A549 (cell line): Measurements from ENCODE around the gene RNF121. TPM values are rescaled to one million over a fixed set of nuclear protein-coding genes. Genes with fewer than 3 reads are reported as not detected.

ENCODE experiments used
- ATAC-seq, 2 experiments: fragments of 200-7000 bp in 1 of 2; fragments of >200 bp in 1 of 2; cut with Nextera tagmentation in 1 of 2; cut with Tn5 transposase in 1 of 2; 3 replicates each; pipeline versions ENCODE4 v1.8.0 to v1.9.1; 2018 to 2020; ENCODE audit warnings: mild to moderate bottlenecking in 1 of 2, moderate library complexity in 1 of 2
- CTCF ChIA-PET: fragments of 300-600 bp; sonication (Branson Sonifier 250); formaldehyde crosslinking; extraction: SDS; loops from one replicate; lab custom pipeline; 2021; ENCODE audit warnings: antibody characterized with exemption, inconsistent platforms; lab: Yijun Ruan, JAX
- POLR2A ChIA-PET: fragments of 350-600 bp; formaldehyde crosslinking; extraction: SDS; loops from one replicate; lab custom pipeline; 2021; ENCODE audit warnings: antibody characterized with exemption, inconsistent platforms; lab: Yijun Ruan, JAX
- DNase-seq, 2 experiments: peaks; one replicate each; pipeline versions ENCODE4 v3.0.0 to v3.0.0-alpha.2; 2011 to 2016; ENCODE audit warnings: low read depth in 1 of 2, low spot score in 1 of 2
- FAIRE-seq: peaks from 2 replicates; lab custom pipeline; 2011; peaks lifted over from hg19 to GRCh38; lab: Jason Lieb, UNC
- H3K27ac ChIP-seq, 2 experiments: fragments of >200 bp; sonication (Bioruptor Twin); formaldehyde crosslinking; 3 replicates each; pipeline ENCODE4 v1.5.1; 2016 to 2017
- H3K4me1 ChIP-seq: fragments of >200 bp; sonication (Bioruptor Twin); formaldehyde crosslinking; 3 replicates; pipeline ENCODE4 v1.6.1; 2016
- H3K4me2 ChIP-seq: fragments of >200 bp; sonication (Bioruptor Twin); formaldehyde crosslinking; 3 replicates; pipeline ENCODE4 v1.6.1; 2016
- H3K4me3 ChIP-seq: fragments of >200 bp; sonication (Bioruptor Twin); formaldehyde crosslinking; 3 replicates; pipeline ENCODE4 v1.5.1; 2016
- H3K9me3 ChIP-seq: fragments of >200 bp; sonication (Bioruptor Twin); formaldehyde crosslinking; 3 replicates; pipeline ENCODE4 v1.6.1; 2016
- CBX2 ChIP-seq: fragments of 200-600 bp; sonication (generic); IDR thresholded peaks from 2 replicates; pipeline ENCODE4 v1.6.1; 2016; ENCODE audit warnings: low read depth, mild to moderate bottlenecking, borderline replicate concordance
- CBX8 ChIP-seq: fragments of 200-600 bp; sonication (generic); IDR thresholded peaks from 2 replicates; pipeline ENCODE4 v1.6.1; 2016
- CHD2 ChIP-seq: fragments of 150-350 bp; IDR thresholded peaks from 2 replicates; pipeline ENCODE4 v1.6.1; 2014; ENCODE audit warnings: low read length; ENCODE audit not compliant: partially characterized antibody
- CHD4 ChIP-seq: fragments of 200-600 bp; sonication (generic); IDR thresholded peaks from 2 replicates; pipeline ENCODE4 v1.6.1; 2016; ENCODE audit warnings: antibody characterized with exemption, mild to moderate bottlenecking, borderline replicate concordance
- EP300 ChIP-seq, 2 experiments: fragments of >200 bp; sonication (Bioruptor Twin); formaldehyde crosslinking; IDR thresholded peaks; 2 replicates in 1 of 2; 3 replicates in 1 of 2; pipeline ENCODE4 v1.6.1; 2016 to 2017
- GATA3 ChIP-seq: IDR thresholded peaks from 2 replicates; pipeline ENCODE4 v1.6.1; 2012; ENCODE audit warnings: borderline replicate concordance
- HOXB5 ChIP-seq: fragments of 250-450 bp; sonication (Bioruptor Pico); IDR thresholded peaks from 2 replicates; pipeline ENCODE4 v1.5.0; 2020; ENCODE audit warnings: mild to moderate bottlenecking, moderate library complexity
- JUN ChIP-seq, 2 experiments: fragments of >200 bp; sonication (Bioruptor Twin); formaldehyde crosslinking; IDR thresholded peaks; 2 replicates in 1 of 2; 3 replicates in 1 of 2; pipeline ENCODE4 v1.6.1; 2016 to 2017
- KDM1A ChIP-seq: fragments of 200-600 bp; sonication (generic); IDR thresholded peaks from 2 replicates; pipeline ENCODE4 v1.6.1; 2016; ENCODE audit warnings: low read depth, mild to moderate bottlenecking
- POLR2A ChIP-seq: IDR thresholded peaks from 2 replicates; pipeline ENCODE4 v1.6.1; 2012; ENCODE audit warnings: mild to moderate bottlenecking, low read length
- POLR2AphosphoS2 ChIP-seq: conservative IDR thresholded peaks from 2 replicates; pipeline ENCODE4 v1.6.1; 2012; ENCODE audit warnings: low read length, improper control_type of control experiment, inconsistent platforms
- SMC3 ChIP-seq: fragments of >200 bp; sonication (Bioruptor Twin); formaldehyde crosslinking; IDR thresholded peaks from 3 replicates; pipeline ENCODE4 v1.6.1; 2018; ENCODE audit warnings: inconsistent platforms
- TFCP2L1 ChIP-seq: fragments of 250-450 bp; sonication (Bioruptor Pico); IDR thresholded peaks from 2 replicates; pipeline ENCODE4 v1.5.0; 2021; ENCODE audit warnings: mild to moderate bottlenecking
- WGBS: methylation state at CpG from one replicate; pipeline ENCODE4 v1.1.6; 2017; ENCODE audit errors: missing lambda C conversion rate; 5-methylcytosine and 5-hydroxymethylcytosine counted together
- polyA plus RNA-seq, 4 experiments: library from polyadenylated mRNA; depleted of rRNA in 3 of 4; stranded (reverse); fragments of >200 nt; fragmentation: RNase III in 1 of 4; extraction: RNeasy Plus Mini Kit Qiagen cat#74134 plus additional on column Dnase treatment in 1 of 4; gene quantifications; 2 replicates in 3 of 4; 3 replicates in 1 of 4; pipeline ENCODE4 v1.2.3, GENCODE V29; 2011 to 2017
- TF ChIP-seq, protein P1 (sequence below): IDR thresholded peaks from 2 replicates; pipeline ENCODE4 v1.6.1; 2012
- TF ChIP-seq, protein P2 (sequence below): fragments of >200 bp; sonication (Bioruptor Twin); formaldehyde crosslinking; IDR thresholded peaks from 3 replicates; pipeline ENCODE4 v1.5.1; 2016
- TF ChIP-seq, protein P3 (sequence below): IDR thresholded peaks from 2 replicates; pipeline ENCODE4 v1.6.1; 2012
- TF ChIP-seq, protein P4 (sequence below): fragments of >200 bp; sonication (Bioruptor Twin); formaldehyde crosslinking; IDR thresholded peaks from 2 replicates; pipeline ENCODE4 v1.6.1; 2016

RNF121 gene
- polyA plus RNA-seq, 2 of the 4 experiments (the other 2 are of a cell fraction): 79.0 to 102 TPM

DNA sequence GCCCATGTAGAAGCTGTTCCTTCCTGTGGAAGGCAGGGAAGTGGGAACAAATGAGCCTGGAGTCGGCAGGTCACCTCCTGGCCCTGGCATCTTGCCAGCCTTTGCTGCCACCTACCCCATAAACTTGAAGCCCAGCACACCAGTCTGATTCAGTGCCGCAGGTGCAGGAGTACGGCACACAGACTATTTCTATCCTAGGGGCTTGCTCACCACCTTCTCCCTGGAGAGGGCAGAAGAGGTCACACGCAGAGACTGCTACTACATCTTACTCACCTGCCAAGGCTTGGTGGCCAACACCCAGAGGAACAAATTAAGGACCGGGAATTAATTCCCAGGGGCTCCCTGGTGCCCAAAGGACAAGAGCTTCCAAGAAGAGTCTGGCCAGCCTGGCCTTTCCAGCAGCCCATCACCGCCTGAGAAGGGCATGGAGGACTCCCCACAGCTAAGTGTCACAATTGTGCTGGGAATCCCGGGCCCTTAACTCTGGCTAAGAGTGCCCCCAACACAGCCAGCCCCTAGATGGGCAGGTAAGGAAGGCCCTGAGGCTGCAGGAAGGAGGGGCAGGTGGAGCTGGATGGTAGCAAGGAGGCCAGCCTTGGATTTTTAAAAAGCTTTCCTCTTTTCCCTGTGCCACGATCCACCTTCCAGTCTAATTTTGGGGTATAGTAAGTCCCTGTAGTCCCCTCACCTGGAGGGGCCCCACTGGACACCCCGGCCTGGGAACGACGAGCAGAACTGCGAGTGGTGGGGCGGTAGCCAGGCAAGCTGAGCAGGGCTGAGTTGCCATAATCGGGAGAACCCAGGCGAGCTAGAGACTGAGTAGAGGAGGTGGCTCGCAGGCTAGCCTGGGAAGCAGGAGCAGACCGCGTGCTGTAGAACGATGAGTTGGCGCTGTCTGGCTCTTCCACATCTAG is 76.8 kb downstream of the RNF121 start:
- Histone ChIP-seq H3K4me3 (no peak overlapping the region), H3K9me3 (no peaks in the 10 kb centered on the region), H3K4me1 (no peaks in the 10 kb centered on the region), H3K4me2 (no peak overlapping the region), H3K27ac (no peak overlapping the region)
- FAIRE-seq: no peak
- ChIA-PET POLR2A (no interaction called here), CTCF (interaction anchor here (0.6 to 3.6 kb wide), 13 partner anchors 9 to 426 kb away, joined by 3 to 17 read pairs (median 4); no protein-coding TSS in a partner anchor)
- peak in 1 of 2 experiments; percentile 6; a peak in 2 of 6 replicates for ATAC-seq
- DNase-seq: no peak
- TF ChIP-seq JUN (IDR thresholded peaks at IDR 0.05): 0 out of 5 replicates have a peak, but pooled peaks of 1 of the 2 experiments have one; percentile 13
- 0 out of 2 replicates have a peak, but pooled peaks have one; percentile 27 for TF ChIP-seq POLR2AphosphoS2
- no peak for TF ChIP-seq TFCP2L1 (CRISPR knock-in tag)
- TF ChIP-seq, protein P1, sequence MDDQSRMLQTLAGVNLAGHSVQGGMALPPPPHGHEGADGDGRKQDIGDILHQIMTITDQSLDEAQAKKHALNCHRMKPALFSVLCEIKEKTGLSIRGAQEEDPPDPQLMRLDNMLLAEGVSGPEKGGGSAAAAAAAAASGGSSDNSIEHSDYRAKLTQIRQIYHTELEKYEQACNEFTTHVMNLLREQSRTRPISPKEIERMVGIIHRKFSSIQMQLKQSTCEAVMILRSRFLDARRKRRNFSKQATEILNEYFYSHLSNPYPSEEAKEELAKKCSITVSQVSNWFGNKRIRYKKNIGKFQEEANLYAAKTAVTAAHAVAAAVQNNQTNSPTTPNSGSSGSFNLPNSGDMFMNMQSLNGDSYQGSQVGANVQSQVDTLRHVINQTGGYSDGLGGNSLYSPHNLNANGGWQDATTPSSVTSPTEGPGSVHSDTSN: 0 out of 2 replicates have a peak, but pooled peaks have one; percentile 12
- WGBS: 90% methylated on average over 20 of the region's 20 CpGs

DNA sequence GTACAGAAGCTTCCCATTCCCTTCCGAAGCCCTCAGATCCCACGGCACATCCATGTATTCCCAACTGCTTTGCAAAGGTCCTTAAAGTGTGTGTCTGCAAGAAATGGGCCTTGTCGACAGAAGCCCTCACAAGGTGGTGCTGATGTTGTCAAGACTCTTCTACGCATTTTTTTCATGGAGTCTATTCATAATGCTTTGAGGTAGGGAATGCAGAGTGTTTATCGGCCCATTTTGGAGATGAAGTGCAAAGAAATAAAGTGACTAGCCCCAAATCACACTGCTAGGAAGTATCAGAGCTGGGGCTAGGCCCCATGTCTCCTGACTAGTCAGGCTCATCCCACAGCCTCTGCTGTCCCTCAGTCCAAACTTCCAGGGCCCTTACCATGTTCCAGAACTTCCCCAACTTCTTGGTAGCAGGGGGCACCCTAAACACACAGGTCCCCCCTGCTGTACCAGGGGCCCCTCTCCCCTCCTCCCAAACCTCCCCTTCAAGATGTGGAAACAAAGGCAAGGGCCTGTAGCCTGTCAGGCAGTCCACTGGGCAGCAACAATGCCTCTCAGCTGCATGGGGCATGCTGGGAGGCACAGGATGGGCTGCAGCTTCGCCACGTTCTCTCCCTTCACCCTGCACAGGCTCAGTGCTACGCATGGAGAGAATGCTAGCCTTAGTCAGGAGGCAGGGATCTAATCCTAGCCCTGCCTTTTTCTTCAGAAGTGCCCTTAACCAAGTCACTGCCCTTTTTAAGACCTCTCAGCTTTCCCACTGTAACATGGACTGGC is 77.7 kb downstream of the RNF121 start:
- ChIA-PET POLR2A (no interaction called here), CTCF (interaction anchor here (0.6 to 3.6 kb wide), 11 partner anchors 9 to 425 kb away, joined by 3 to 15 read pairs (median 4); no protein-coding TSS in a partner anchor)
- no peak for ATAC-seq
- H3K4me1 ChIP-seq: no peaks in the 10 kb centered on the region; the same call in 2 of the 3 replicates
- no peak for DNase-seq
- TF ChIP-seq CBX8 (no peak), CBX2 (no peak), EP300 (IDR thresholded peaks at IDR 0.05) (no peak), POLR2AphosphoS2 (no peak; the same call in 1 of the 2 replicates), HOXB5 (no peak), POLR2A (no peak), SMC3 (no peak), CHD4 (no peak), CHD2 (no peak), TFCP2L1 (CRISPR knock-in tag) (no peak)
- TF ChIP-seq, protein P2, sequence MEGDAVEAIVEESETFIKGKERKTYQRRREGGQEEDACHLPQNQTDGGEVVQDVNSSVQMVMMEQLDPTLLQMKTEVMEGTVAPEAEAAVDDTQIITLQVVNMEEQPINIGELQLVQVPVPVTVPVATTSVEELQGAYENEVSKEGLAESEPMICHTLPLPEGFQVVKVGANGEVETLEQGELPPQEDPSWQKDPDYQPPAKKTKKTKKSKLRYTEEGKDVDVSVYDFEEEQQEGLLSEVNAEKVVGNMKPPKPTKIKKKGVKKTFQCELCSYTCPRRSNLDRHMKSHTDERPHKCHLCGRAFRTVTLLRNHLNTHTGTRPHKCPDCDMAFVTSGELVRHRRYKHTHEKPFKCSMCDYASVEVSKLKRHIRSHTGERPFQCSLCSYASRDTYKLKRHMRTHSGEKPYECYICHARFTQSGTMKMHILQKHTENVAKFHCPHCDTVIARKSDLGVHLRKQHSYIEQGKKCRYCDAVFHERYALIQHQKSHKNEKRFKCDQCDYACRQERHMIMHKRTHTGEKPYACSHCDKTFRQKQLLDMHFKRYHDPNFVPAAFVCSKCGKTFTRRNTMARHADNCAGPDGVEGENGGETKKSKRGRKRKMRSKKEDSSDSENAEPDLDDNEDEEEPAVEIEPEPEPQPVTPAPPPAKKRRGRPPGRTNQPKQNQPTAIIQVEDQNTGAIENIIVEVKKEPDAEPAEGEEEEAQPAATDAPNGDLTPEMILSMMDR: no peak
- TF ChIP-seq, protein P3, sequence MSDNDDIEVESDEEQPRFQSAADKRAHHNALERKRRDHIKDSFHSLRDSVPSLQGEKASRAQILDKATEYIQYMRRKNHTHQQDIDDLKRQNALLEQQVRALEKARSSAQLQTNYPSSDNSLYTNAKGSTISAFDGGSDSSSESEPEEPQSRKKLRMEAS: no peak
- TF ChIP-seq, protein P4, sequence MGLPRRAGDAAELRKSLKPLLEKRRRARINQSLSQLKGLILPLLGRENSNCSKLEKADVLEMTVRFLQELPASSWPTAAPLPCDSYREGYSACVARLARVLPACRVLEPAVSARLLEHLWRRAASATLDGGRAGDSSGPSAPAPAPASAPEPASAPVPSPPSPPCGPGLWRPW: no peak
- WGBS: 89% methylated on average over 8 of the region's 8 CpGs
- no peaks in the 10 kb centered on the region for H3K9me3 ChIP-seq
- H3K4me3 ChIP-seq: no peak overlapping the region
- FAIRE-seq: no peak
- H3K27ac ChIP-seq: 0 out of 6 replicates have a peak overlapping the region, but pooled peaks of 1 of the 2 experiments have one; percentile 17
- no peak overlapping the region for H3K4me2 ChIP-seq

DNA sequence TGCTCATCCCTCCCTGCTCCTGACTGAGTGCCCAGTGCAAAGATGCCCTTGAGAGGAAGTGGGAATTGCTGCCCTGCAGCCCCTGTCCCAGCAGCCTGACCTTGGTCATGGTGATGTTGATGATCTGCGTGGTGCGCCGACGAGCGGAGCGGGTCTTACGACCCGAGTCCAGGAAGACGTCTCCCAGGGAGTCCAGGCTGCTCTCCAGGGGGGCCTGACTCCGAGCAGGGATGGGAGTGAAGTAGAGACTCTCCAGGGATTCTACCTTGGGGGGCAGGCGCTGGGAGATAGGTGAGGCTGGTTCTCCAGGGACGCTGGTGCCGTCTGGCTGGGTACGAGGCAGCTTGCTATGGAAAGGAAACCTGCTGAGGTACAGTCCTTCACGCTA is 78.2 kb downstream of the RNF121 start:
- H3K4me3 ChIP-seq: no peak overlapping the region
- ChIA-PET CTCF (interaction anchor here (1.3 to 10.9 kb wide), 7 partner anchors 8 to 424 kb away, joined by 4 to 109 read pairs (median 10); no protein-coding TSS in a partner anchor), POLR2A (no interaction called here)
- H3K27ac ChIP-seq: no peak overlapping the region
- FAIRE-seq: no peak
- TF ChIP-seq GATA3 (0 out of 2 replicates have a peak, but pooled peaks have one; percentile 21), KDM1A (no peak)
- 95% methylated on average over 14 of the region's 15 CpGs for WGBS
- DNase-seq: no peak
- no peaks in the 10 kb centered on the region for H3K9me3 ChIP-seq
- no peak for ATAC-seq
- peaks cover 5% of the 10 kb centered on the region; the same call in 1 of the 3 replicates for H3K4me1 ChIP-seq
- no peak overlapping the region for H3K4me2 ChIP-seq
